ENCODE measurements around the gene GPR27. TPM values are rescaled to one million over a fixed set of nuclear protein-coding genes. Genes with fewer than 3 reads are reported as not detected.

The GPR27 gene
- total RNA-seq, 2 experiments from 2014 or later: 1.2 to 1.6 TPM

- DNase-seq (no peak), ATAC-seq (no peak)
- Mint-ChIP-seq H3K27ac (peak overlapping the region; percentile 95), H3K9me3 (ENCODE audit: low read depth) (no peaks in the 10 kb centered on the region), H3K4me1 (peaks cover 70% of the 10 kb centered on the region), H3K4me3 (peak overlapping the region; percentile 24), H3K27me3 (no peaks in the 10 kb centered on the region), H3K36me3 (ENCODE audit: low read depth) (peaks cover 13% of the 10 kb centered on the region)
- intact Hi-C loops (cut with DNase I, micrococcal nuclease): loop anchor here (2.0 to 10.0 kb wide), 6 partner anchors 16 to 1274 kb away; partner anchors contain the start of genes PPP4R2 (in 1 of the 2), PROK2 (in 1 of the 2) and RYBP (in 1 of the 2)
- ChIA-PET POLR2A (no interaction called here), CTCF (interaction anchor here (0.6 to 2.1 kb wide), 4 partner anchors 9 to 651 kb away, joined by 3 to 12 read pairs (median 4); no protein-coding TSS in a partner anchor)
Observed at GRCh38 chr3:71721002-71721401, 32.7 kb upstream of the GPR27 start.

- Mint-ChIP-seq H3K4me1 (peaks cover 74% of the 10 kb centered on the region), H3K27me3 (no peaks in the 10 kb centered on the region), H3K4me3 (peak overlapping the region; percentile 46), H3K27ac (peak overlapping the region; percentile 95), H3K9me3 (ENCODE audit: low read depth) (no peaks in the 10 kb centered on the region), H3K36me3 (ENCODE audit: low read depth) (peaks cover 13% of the 10 kb centered on the region)
- DNase-seq (peak; percentile 47), ATAC-seq (peak; percentile 44)
- ChIA-PET CTCF (interaction anchor here (0.6 kb wide), 1 partner anchor 60 kb away, joined by 4 read pairs; no protein-coding TSS in a partner anchor), POLR2A (no interaction called here)
- intact Hi-C loops (cut with DNase I, micrococcal nuclease): loop anchor here (2.0 to 10.0 kb wide), 7 partner anchors 17 to 1273 kb away; partner anchors contain the start of genes PPP4R2 (in 1 of the 2), PROK2 (in 1 of the 2) and RYBP (in 1 of the 2)
Observed at GRCh38 chr3:71721651-71722157, 32.0 kb upstream of the GPR27 start.

GRCh38 chr3:71722693-71723092 is 31.0 kb upstream of the GPR27 start:
- ChIA-PET POLR2A (no interaction called here), CTCF (interaction anchor here (0.8 to 2.5 kb wide), 2 partner anchors 9 to 19 kb away, joined by 4 to 7 read pairs; no protein-coding TSS in a partner anchor)
- H3K36me3 Mint-ChIP-seq (ENCODE audit: low read depth): peaks cover 13% of the 10 kb centered on the region
- DNase-seq (no peak), ATAC-seq (no peak)
- intact Hi-C loops (cut with DNase I, micrococcal nuclease): loop anchor here (2.0 to 10.0 kb wide), 7 partner anchors 18 to 1272 kb away; partner anchors contain the start of genes PPP4R2 (in 1 of the 2), PROK2 (in 1 of the 2) and RYBP (in 1 of the 2)
- peak overlapping the region; percentile 46 for H3K4me3 Mint-ChIP-seq
- H3K9me3 Mint-ChIP-seq (ENCODE audit: low read depth): no peaks in the 10 kb centered on the region
- H3K4me1 Mint-ChIP-seq: peaks cover 69% of the 10 kb centered on the region
- no peaks in the 10 kb centered on the region for H3K27me3 Mint-ChIP-seq
- H3K27ac Mint-ChIP-seq: peak overlapping the region; percentile 95

GRCh38 chr3:71723452-71724170 is 30.0 kb upstream of the GPR27 start:
- intact Hi-C loops (cut with DNase I, micrococcal nuclease): loop anchor here (1.0 to 10.0 kb wide), 9 partner anchors 19 to 1271 kb away; partner anchors contain the start of genes SHQ1 (in 2 of the 2), PPP4R2 (in 1 of the 2), PROK2 (in 1 of the 2) and RYBP (in 1 of the 2)
- CTCF ChIA-PET: interaction anchor here (0.8 to 2.5 kb wide), 4 partner anchors 10 to 20 kb away, joined by 3 to 8 read pairs (median 6); no protein-coding TSS in a partner anchor
- POLR2A ChIA-PET: interaction anchor here (0.6 kb wide), 1 partner anchor 260 kb away, joined by 3 read pairs; no protein-coding TSS in a partner anchor
- Mint-ChIP-seq H3K4me3 (peak overlapping the region; percentile 77), H3K27me3 (no peaks in the 10 kb centered on the region), H3K9me3 (ENCODE audit: low read depth) (no peaks in the 10 kb centered on the region), H3K27ac (peak overlapping the region; percentile 95), H3K36me3 (ENCODE audit: low read depth) (peaks cover 13% of the 10 kb centered on the region), H3K4me1 (peaks cover 65% of the 10 kb centered on the region)
- peak; percentile 57 for ATAC-seq
- peak; percentile 70 for DNase-seq

GRCh38 chr3:71724171-71724453 is 29.5 kb upstream of the GPR27 start:
- no peak for ATAC-seq
- Mint-ChIP-seq H3K27me3 (no peaks in the 10 kb centered on the region), H3K4me3 (peak overlapping the region; percentile 77), H3K27ac (peak overlapping the region; percentile 95), H3K4me1 (peaks cover 63% of the 10 kb centered on the region), H3K9me3 (ENCODE audit: low read depth) (no peaks in the 10 kb centered on the region), H3K36me3 (ENCODE audit: low read depth) (peaks cover 13% of the 10 kb centered on the region)
- ChIA-PET CTCF (interaction anchor here (0.8 to 2.5 kb wide), 4 partner anchors 10 to 21 kb away, joined by 3 to 8 read pairs (median 5); no protein-coding TSS in a partner anchor), POLR2A (no interaction called here)
- DNase-seq: no peak
- intact Hi-C loops (cut with DNase I, micrococcal nuclease): loop anchor here (1.0 to 10.0 kb wide), 7 partner anchors 63 to 1271 kb away; partner anchors contain the start of genes SHQ1 (in 2 of the 2), PPP4R2 (in 1 of the 2), PROK2 (in 1 of the 2) and RYBP (in 1 of the 2)

- Mint-ChIP-seq H3K36me3 (ENCODE audit: low read depth) (peaks cover 13% of the 10 kb centered on the region), H3K27me3 (no peaks in the 10 kb centered on the region), H3K9me3 (ENCODE audit: low read depth) (no peaks in the 10 kb centered on the region), H3K27ac (peak overlapping the region; percentile 95), H3K4me3 (peak overlapping the region; percentile 77), H3K4me1 (peaks cover 64% of the 10 kb centered on the region)
- ChIA-PET CTCF (interaction anchor here (0.6 to 2.5 kb wide), 5 partner anchors 9 to 341 kb away, joined by 3 to 8 read pairs (median 4); no protein-coding TSS in a partner anchor), POLR2A (no interaction called here)
- ATAC-seq (peak; percentile 24), DNase-seq (peak; percentile 62)
- intact Hi-C loops (cut with DNase I, micrococcal nuclease): loop anchor here (1.0 to 10.0 kb wide), 10 partner anchors 63 to 1270 kb away; partner anchors contain the start of genes SHQ1 (in 2 of the 2), PPP4R2 (in 1 of the 2), PROK2 (in 1 of the 2) and RYBP (in 1 of the 2)
Observed at GRCh38 chr3:71724584-71725270, 28.9 kb upstream of the GPR27 start.

GRCh38 chr3:71725271-71725991 is 28.2 kb upstream of the GPR27 start, which contains the start of gene EIF4E3:
EIF4E3 (minus strand) TSS chr3:71725402; CDS start chr3:71725367, 35 bp downstream.
- intact Hi-C loops (cut with DNase I, micrococcal nuclease): loop anchor here (1.0 to 10.0 kb wide), 7 partner anchors 149 to 1269 kb away; partner anchors contain the start of genes PPP4R2 (in 1 of the 2) and SHQ1 (in 1 of the 2)
- Mint-ChIP-seq H3K27me3 (no peaks in the 10 kb centered on the region), H3K4me1 (peaks cover 67% of the 10 kb centered on the region), H3K36me3 (ENCODE audit: low read depth) (peaks cover 13% of the 10 kb centered on the region), H3K9me3 (ENCODE audit: low read depth) (no peaks in the 10 kb centered on the region), H3K4me3 (peak within 1 kb of the TSS; percentile 91), H3K27ac (peak within 1 kb of the TSS; percentile 95)
- ChIA-PET POLR2A (no interaction called here), CTCF (interaction anchor here (0.6 to 2.5 kb wide), 5 partner anchors 13 to 342 kb away, joined by 3 to 8 read pairs (median 4); no protein-coding TSS in a partner anchor)
- ATAC-seq (peak; percentile 34), DNase-seq (peak; percentile 65)

GRCh38 chr3:71726146-71726545 is 27.5 kb upstream of the GPR27 start:
- H3K27ac Mint-ChIP-seq: peak overlapping the region; percentile 88
- H3K4me3 Mint-ChIP-seq: peak overlapping the region; percentile 91
- peak; percentile 21 for ATAC-seq
- H3K9me3 Mint-ChIP-seq (ENCODE audit: low read depth): no peaks in the 10 kb centered on the region
- CTCF ChIA-PET: interaction anchor here (1.5 kb wide), 1 partner anchor 133 kb away, joined by 4 read pairs; no protein-coding TSS in a partner anchor
- peaks cover 6% of the 10 kb centered on the region for H3K36me3 Mint-ChIP-seq (ENCODE audit: low read depth)
- H3K4me1 Mint-ChIP-seq: peaks cover 63% of the 10 kb centered on the region
- POLR2A ChIA-PET: no interaction called here
- intact Hi-C loops (cut with DNase I, micrococcal nuclease): loop anchor here (2.0 to 10.0 kb wide), 6 partner anchors 15 to 1269 kb away; partner anchors contain the start of gene PPP4R2 (in 1 of the 2)
- no peaks in the 10 kb centered on the region for H3K27me3 Mint-ChIP-seq
- DNase-seq: peak; percentile 51

- ChIA-PET POLR2A (no interaction called here), CTCF (interaction anchor here (0.6 to 3.4 kb wide), 14 partner anchors 12 to 1144 kb away, joined by 3 to 28 read pairs (median 4); no protein-coding TSS in a partner anchor)
- Mint-ChIP-seq H3K4me1 (peaks cover 39% of the 10 kb centered on the region), H3K27ac (no peak overlapping the region), H3K9me3 (ENCODE audit: low read depth) (no peaks in the 10 kb centered on the region), H3K27me3 (no peaks in the 10 kb centered on the region), H3K4me3 (no peak overlapping the region), H3K36me3 (ENCODE audit: low read depth) (no peaks in the 10 kb centered on the region)
- ATAC-seq (no peak), DNase-seq (no peak)
- intact Hi-C loops (cut with DNase I, micrococcal nuclease): loop anchor here (5.0 to 10.0 kb wide), 5 partner anchors 534 to 1266 kb away; partner anchors contain the start of gene PPP4R2 (in 1 of the 2)
Observed at GRCh38 chr3:71728632-71729342, 24.9 kb upstream of the GPR27 start.

All from activated CD4-positive, alpha-beta T cell treated with anti-CD3 and anti-CD28 coated beads for 36 hours (primary cell).